HL-60 (cell line): ENCODE results near the gene HRK.

Experiments
- DNase-seq, 2 experiments: peaks; one replicate each; pipeline ENCODE4 v3.0.0-alpha.2; 2010 to 2020; ENCODE audit warnings: low read depth in 1 of 2, low spot score in 1 of 2
- H3K27ac ChIP-seq: fragments of 250-450 bp; sonication (Bioruptor Pico); replicated peaks from 2 replicates; pipeline ENCODE4 v1.5.1; 2020; ENCODE audit warnings: mild to moderate bottlenecking, moderate library complexity
- H3K27me3 ChIP-seq: fragments of 250-450 bp; sonication (Bioruptor Pico); 2 replicates; pipeline ENCODE4 v1.5.1; 2021; ENCODE audit warnings: mild to moderate bottlenecking, moderate library complexity; ENCODE audit not compliant: insufficient read depth, poor library complexity, severe bottlenecking
- H3K4me3 ChIP-seq: replicated peaks from 2 replicates; pipeline ENCODE4 v1.5.1; 2011; ENCODE audit warnings: mild to moderate bottlenecking, control low read depth, low read length; ENCODE audit not compliant: insufficient read depth
- CTCF ChIP-seq: IDR thresholded peaks from one replicate; pipeline ENCODE4 v1.5.1; 2011; ENCODE audit warnings: low read length, control low read depth, inconsistent platforms; ENCODE audit not compliant: insufficient read depth
- GABPA ChIP-seq: IDR thresholded peaks from 2 replicates; pipeline ENCODE4 v1.6.1; 2012; ENCODE audit warnings: low read depth
- POLR2AphosphoS5 ChIP-seq: IDR thresholded peaks from 2 replicates; pipeline ENCODE4 v1.6.1; 2012; ENCODE audit warnings: low read depth
- SPI1 ChIP-seq: IDR thresholded peaks from 2 replicates; pipeline ENCODE4 v1.6.1; 2012; ENCODE audit warnings: low read depth, mild to moderate bottlenecking, borderline replicate concordance
- TF ChIP-seq, protein P1 (sequence below): IDR thresholded peaks from 2 replicates; pipeline ENCODE4 v1.6.1; 2012; ENCODE audit warnings: low read depth; ENCODE audit not compliant: insufficient replicate concordance

HRK gene

DNA sequence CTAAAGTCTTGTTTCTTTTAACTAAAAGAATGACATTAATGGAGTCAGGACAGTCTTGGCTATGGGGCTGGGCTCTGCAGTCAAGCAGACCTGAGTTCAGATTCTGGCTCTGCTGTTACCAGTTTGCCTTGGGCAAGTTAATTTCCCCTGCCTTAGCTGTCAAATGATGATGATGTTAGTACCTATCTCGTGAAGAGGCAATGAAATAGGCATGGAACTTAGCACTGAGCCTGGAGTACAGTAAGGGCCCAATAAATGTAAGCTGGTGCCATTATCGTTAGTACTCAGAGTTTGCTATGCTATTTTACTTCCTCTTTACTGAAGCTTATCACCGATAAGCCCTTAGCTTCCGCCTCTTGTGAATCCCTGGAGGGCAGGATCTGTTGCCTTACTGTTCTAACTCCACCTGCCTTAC, 38.0 kb upstream of the HRK start:
- H3K27me3 ChIP-seq = no peaks in the 10 kb centered on the region
- TF ChIP-seq CTCF (no peak), GABPA (no peak), SPI1 (no peak), POLR2AphosphoS5 (no peak)
- TF ChIP-seq, protein P1, sequence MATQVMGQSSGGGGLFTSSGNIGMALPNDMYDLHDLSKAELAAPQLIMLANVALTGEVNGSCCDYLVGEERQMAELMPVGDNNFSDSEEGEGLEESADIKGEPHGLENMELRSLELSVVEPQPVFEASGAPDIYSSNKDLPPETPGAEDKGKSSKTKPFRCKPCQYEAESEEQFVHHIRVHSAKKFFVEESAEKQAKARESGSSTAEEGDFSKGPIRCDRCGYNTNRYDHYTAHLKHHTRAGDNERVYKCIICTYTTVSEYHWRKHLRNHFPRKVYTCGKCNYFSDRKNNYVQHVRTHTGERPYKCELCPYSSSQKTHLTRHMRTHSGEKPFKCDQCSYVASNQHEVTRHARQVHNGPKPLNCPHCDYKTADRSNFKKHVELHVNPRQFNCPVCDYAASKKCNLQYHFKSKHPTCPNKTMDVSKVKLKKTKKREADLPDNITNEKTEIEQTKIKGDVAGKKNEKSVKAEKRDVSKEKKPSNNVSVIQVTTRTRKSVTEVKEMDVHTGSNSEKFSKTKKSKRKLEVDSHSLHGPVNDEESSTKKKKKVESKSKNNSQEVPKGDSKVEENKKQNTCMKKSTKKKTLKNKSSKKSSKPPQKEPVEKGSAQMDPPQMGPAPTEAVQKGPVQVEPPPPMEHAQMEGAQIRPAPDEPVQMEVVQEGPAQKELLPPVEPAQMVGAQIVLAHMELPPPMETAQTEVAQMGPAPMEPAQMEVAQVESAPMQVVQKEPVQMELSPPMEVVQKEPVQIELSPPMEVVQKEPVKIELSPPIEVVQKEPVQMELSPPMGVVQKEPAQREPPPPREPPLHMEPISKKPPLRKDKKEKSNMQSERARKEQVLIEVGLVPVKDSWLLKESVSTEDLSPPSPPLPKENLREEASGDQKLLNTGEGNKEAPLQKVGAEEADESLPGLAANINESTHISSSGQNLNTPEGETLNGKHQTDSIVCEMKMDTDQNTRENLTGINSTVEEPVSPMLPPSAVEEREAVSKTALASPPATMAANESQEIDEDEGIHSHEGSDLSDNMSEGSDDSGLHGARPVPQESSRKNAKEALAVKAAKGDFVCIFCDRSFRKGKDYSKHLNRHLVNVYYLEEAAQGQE = no peak
- peak in 1 of 2 experiments; percentile 63 for DNase-seq
- no peak overlapping the region for H3K4me3 ChIP-seq
- 0 out of 2 replicates have a peak overlapping the region, but pooled peaks have one; percentile 23 for H3K27ac ChIP-seq

DNA sequence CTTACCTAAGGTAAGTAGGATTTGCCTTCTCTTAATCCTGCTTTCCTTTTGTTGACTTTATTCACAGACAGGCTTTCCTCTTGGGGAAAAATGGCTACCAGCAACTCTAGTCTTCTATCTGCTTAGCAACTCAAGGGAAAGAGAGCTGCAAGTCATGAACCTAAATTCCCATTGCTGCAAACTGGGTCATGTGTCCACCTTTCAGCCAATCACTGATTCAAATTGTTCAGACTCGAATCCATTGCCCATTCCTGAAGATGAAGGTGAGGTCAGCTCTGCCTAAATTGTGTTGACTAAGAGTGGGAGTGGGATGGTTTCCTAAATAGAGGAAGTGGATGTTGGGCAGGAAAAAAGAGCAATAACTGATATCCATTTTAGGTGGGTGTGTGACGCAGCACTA, 37.2 kb upstream of the HRK start:
- H3K4me3 ChIP-seq = no peak overlapping the region
- no peak overlapping the region for H3K27ac ChIP-seq
- TF ChIP-seq SPI1 (peak; percentile 79), GABPA (no peak)
- no peaks in the 10 kb centered on the region for H3K27me3 ChIP-seq
- peak in 1 of 2 experiments; percentile 5 for DNase-seq

GRCh38 chr12:116916714-116917114, 35.5 kb upstream of the HRK start:
- H3K27ac ChIP-seq = no peak overlapping the region
- H3K4me3 ChIP-seq = no peak overlapping the region
- no peaks in the 10 kb centered on the region for H3K27me3 ChIP-seq
- TF ChIP-seq CTCF = no peak
- no peak for TF ChIP-seq POLR2AphosphoS5
- TF ChIP-seq, protein P1 = no peak
- no peak for TF ChIP-seq SPI1
- TF ChIP-seq GABPA = no peak
- peak; percentile 51 to 77 for DNase-seq

- Histone ChIP-seq H3K4me3 (no peak overlapping the region), H3K27ac (no peak overlapping the region), H3K27me3 (no peaks in the 10 kb centered on the region)
- TF ChIP-seq CTCF (no peak), POLR2AphosphoS5 (no peak), GABPA (no peak), SPI1 (no peak)
- TF ChIP-seq, protein P1 = no peak
- no peak for DNase-seq
Measured at GRCh38 chr12:116916122-116916521, 34.9 kb upstream of the HRK start.
